ENCODE results near the gene GPC4.
"Not testable (repeated sequence)": the region's sequence is repeated elsewhere in the genome, so short reads cannot be mapped to it uniquely, and the experiment has no call there.

GPC4 gene

GRCh38 chrX:133300591-133300990, 114.7 kb downstream of the GPC4 start:
- DNase-seq, result no peak

GRCh38 chrX:133297284-133297683, 118.0 kb downstream of the GPC4 start:
- no peak for DNase-seq

- DNase-seq, result no peak
Observed at GRCh38 chrX:133294126-133294525, 121.2 kb downstream of the GPC4 start.

- DNase-seq, result no peak
Observed at GRCh38 chrX:133290076-133290475, 125.2 kb downstream of the GPC4 start.

- no peak for DNase-seq
Observed at GRCh38 chrX:133287860-133288259, 127.4 kb downstream of the GPC4 start.

- DNase-seq, result no peak
Observed at GRCh38 chrX:133285341-133285740, 129.9 kb downstream of the GPC4 start.

- not testable (repeated sequence) for DNase-seq
Observed at GRCh38 chrX:133279112-133279730, 136.1 kb downstream of the GPC4 start.

- DNase-seq, result no peak
Observed at GRCh38 chrX:133273180-133273579, 142.1 kb downstream of the GPC4 start.

GRCh38 chrX:133269168-133269567, 146.1 kb downstream of the GPC4 start:
- DNase-seq, result no peak

GRCh38 chrX:133267621-133268020, 147.7 kb downstream of the GPC4 start:
- no peak for DNase-seq

- DNase-seq, result no peak
Observed at GRCh38 chrX:133265331-133265730, 150.0 kb downstream of the GPC4 start.

- no peak for DNase-seq
Observed at GRCh38 chrX:133258481-133258880, 156.8 kb downstream of the GPC4 start.

GRCh38 chrX:133254666-133255065, 160.6 kb downstream of the GPC4 start:
- DNase-seq, result no peak

- no peak for DNase-seq
Observed at GRCh38 chrX:133251204-133251603, 164.1 kb downstream of the GPC4 start.

GRCh38 chrX:133250184-133251100, 164.8 kb downstream of the GPC4 start:
- no peak for DNase-seq

Measured in NCI-H1092 (cell line).